MCF 10A (cell line): ENCODE measurements around the gene HMGB3. TPM values are rescaled to one million over a fixed set of nuclear protein-coding genes. Genes with fewer than 3 reads are reported as not detected.
"Not testable (repeated sequence)": the region's sequence is repeated elsewhere in the genome, so short reads cannot be mapped to it uniquely, and the experiment has no call there.

Experiments used
- BruUV-seq: library from RNA; stranded (reverse); fragments of 400-500 nt; replicated peaks from 2 replicates; lab custom pipeline; 2021; lab: Mats Ljungman, UMichigan
- CTCF ChIA-PET: fragments of 300-600 bp; sonication (Branson Sonifier 250); formaldehyde crosslinking; extraction: SDS; loops from one replicate; lab custom pipeline; 2021; ENCODE audit warnings: antibody characterized with exemption, inconsistent platforms; lab: Yijun Ruan, JAX
- POLR2A ChIA-PET: fragments of 300-600, 350-650 bp; sonication (Branson Sonifier 250); formaldehyde crosslinking; extraction: SDS; loops from one replicate; lab custom pipeline; 2020; ENCODE audit warnings: antibody characterized with exemption, inconsistent platforms; lab: Yijun Ruan, JAX
- DNase-seq: peaks from one replicate; pipeline ENCODE4 v3.0.0-alpha.2; 2018; ENCODE audit not compliant: unreplicated experiment
- H3K27ac Mint-ChIP-seq: one replicate; pipeline ENCODE4 v1.8.0; 2022; ENCODE audit warnings: mild to moderate bottlenecking, low read depth, mixed read lengths; ENCODE audit not compliant: unreplicated experiment
- H3K27me3 Mint-ChIP-seq: one replicate; pipeline ENCODE4 v1.8.0; 2022; ENCODE audit warnings: mixed read lengths; ENCODE audit not compliant: insufficient read depth, unreplicated experiment
- H3K36me3 Mint-ChIP-seq: one replicate; pipeline ENCODE4 v1.8.0; 2022; ENCODE audit warnings: mild to moderate bottlenecking, moderate library complexity, mixed read lengths; ENCODE audit not compliant: insufficient read depth, unreplicated experiment
- H3K4me1 Mint-ChIP-seq: one replicate; pipeline ENCODE4 v1.8.0; 2022; ENCODE audit warnings: mixed read lengths; ENCODE audit not compliant: insufficient read depth, unreplicated experiment
- H3K4me3 Mint-ChIP-seq: one replicate; pipeline ENCODE4 v1.8.0; 2022; ENCODE audit warnings: mild to moderate bottlenecking, moderate library complexity, mixed read lengths; ENCODE audit not compliant: unreplicated experiment
- H3K9me3 Mint-ChIP-seq: one replicate; pipeline ENCODE4 v1.8.0; 2022; ENCODE audit warnings: mixed read lengths; ENCODE audit not compliant: unreplicated experiment
- intact Hi-C: fragments of 100-400 bp; cut with micrococcal nuclease; formaldehyde crosslinking; loops from 2 replicates; pipeline ENCODE4 v1.14.1; 2022
- total RNA-seq: library from RNA; stranded (reverse); gene quantifications from 2 replicates; pipeline ENCODE4 v1.2.3, GENCODE V29; 2022
- TF ChIP-seq, protein P1 (sequence below): fragments of 200-600 bp; IDR thresholded peaks from one replicate; pipeline ENCODE4 v1.8.0; 2022; ENCODE audit warnings: antibody characterized with exemption, mild to moderate bottlenecking; ENCODE audit not compliant: unreplicated experiment

The HMGB3 gene
- total RNA-seq, 1 experiment from 2014 or later, result 75.3 TPM

DNA sequence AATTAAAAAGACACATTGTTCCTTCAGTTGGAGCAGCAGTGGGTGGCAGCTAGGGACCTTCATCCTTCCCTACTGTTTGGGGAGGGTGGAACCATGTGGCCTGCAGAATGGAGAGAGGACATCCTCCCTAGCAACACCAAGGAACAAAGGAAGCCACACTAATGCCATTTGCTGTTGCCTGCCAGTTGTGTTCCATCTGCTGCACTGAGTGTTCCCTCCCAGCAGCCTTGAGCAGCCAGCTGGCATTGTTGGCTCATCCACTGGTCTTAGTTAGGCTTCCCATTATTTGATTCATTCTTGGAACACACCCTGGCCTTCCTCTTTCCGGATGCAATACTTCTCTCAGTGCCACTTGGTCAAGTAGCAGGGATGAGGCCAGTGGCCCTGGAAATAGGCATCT, 25.0 kb upstream of the HMGB3 start:
- DNase-seq, result no peak
- Mint-ChIP-seq H3K4me1 (no peaks in the 10 kb centered on the region), H3K36me3 (no peaks in the 10 kb centered on the region), H3K27ac (no peak overlapping the region), H3K4me3 (no peak overlapping the region), H3K9me3 (peaks cover 17% of the 10 kb centered on the region), H3K27me3 (no peaks in the 10 kb centered on the region)
- BruUV-seq, result no TSS peak
- intact Hi-C loops, result no loop called here
- CTCF ChIA-PET, result no interaction called here
- POLR2A ChIA-PET, result no interaction called here
- TF ChIP-seq, protein P1, sequence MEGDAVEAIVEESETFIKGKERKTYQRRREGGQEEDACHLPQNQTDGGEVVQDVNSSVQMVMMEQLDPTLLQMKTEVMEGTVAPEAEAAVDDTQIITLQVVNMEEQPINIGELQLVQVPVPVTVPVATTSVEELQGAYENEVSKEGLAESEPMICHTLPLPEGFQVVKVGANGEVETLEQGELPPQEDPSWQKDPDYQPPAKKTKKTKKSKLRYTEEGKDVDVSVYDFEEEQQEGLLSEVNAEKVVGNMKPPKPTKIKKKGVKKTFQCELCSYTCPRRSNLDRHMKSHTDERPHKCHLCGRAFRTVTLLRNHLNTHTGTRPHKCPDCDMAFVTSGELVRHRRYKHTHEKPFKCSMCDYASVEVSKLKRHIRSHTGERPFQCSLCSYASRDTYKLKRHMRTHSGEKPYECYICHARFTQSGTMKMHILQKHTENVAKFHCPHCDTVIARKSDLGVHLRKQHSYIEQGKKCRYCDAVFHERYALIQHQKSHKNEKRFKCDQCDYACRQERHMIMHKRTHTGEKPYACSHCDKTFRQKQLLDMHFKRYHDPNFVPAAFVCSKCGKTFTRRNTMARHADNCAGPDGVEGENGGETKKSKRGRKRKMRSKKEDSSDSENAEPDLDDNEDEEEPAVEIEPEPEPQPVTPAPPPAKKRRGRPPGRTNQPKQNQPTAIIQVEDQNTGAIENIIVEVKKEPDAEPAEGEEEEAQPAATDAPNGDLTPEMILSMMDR, result no peak

GRCh38 chrX:150959557-150959956, 23.6 kb upstream of the HMGB3 start:
- Mint-ChIP-seq H3K27me3 (no peaks in the 10 kb centered on the region), H3K27ac (no peak overlapping the region), H3K4me3 (no peak overlapping the region), H3K9me3 (peaks cover 17% of the 10 kb centered on the region), H3K4me1 (no peaks in the 10 kb centered on the region), H3K36me3 (no peaks in the 10 kb centered on the region)
- DNase-seq, result no peak
- intact Hi-C loops, result no loop called here
- TF ChIP-seq, protein P1, result no peak
- ChIA-PET CTCF (no interaction called here), POLR2A (no interaction called here)
- BruUV-seq, result no TSS peak

GRCh38 chrX:150961631-150962030, 21.5 kb upstream of the HMGB3 start:
- H3K36me3 Mint-ChIP-seq, result no peaks in the 10 kb centered on the region
- no peaks in the 10 kb centered on the region for H3K27me3 Mint-ChIP-seq
- peaks cover 1% of the 10 kb centered on the region for H3K9me3 Mint-ChIP-seq
- intact Hi-C loops, result no loop called here
- no TSS peak for BruUV-seq
- DNase-seq, result no peak
- TF ChIP-seq, protein P1, result no peak
- no peaks in the 10 kb centered on the region for H3K4me1 Mint-ChIP-seq
- no peak overlapping the region for H3K4me3 Mint-ChIP-seq
- H3K27ac Mint-ChIP-seq, result no peak overlapping the region
- ChIA-PET CTCF (no interaction called here), POLR2A (no interaction called here)

DNA sequence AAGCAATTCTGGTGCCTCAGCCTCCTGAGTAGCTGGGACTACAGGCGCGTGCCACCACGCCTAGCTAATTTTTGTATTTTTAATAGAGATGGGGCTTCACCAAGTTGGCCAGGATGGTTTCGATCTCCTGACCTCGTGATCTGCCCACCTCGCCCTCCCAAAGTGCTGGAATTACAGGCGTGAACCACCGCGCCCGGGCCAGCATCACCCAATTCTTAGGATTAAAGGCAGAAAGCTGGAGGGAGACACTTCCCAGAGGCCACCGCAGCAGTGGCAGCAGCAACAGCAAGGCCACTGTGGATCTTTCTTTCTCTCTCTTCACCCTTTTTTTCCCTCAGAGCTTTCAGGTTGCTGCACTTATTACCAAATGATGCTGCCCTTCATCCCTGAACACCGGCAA, 18.7 kb upstream of the HMGB3 start:
- H3K4me3 Mint-ChIP-seq, BruUV-seq, H3K9me3 Mint-ChIP-seq, intact Hi-C loops, DNase-seq, H3K27ac Mint-ChIP-seq, H3K27me3 Mint-ChIP-seq, H3K36me3 Mint-ChIP-seq, H3K4me1 Mint-ChIP-seq: not testable (repeated sequence)
- ChIA-PET CTCF (interaction anchor here (1.0 to 1.1 kb wide), 2 partner anchors 25 to 144 kb away, joined by 3 read pairs; no protein-coding TSS in a partner anchor), POLR2A (interaction anchor here (0.7 kb wide), 1 partner anchor 125 kb away, joined by 3 read pairs; no protein-coding TSS in a partner anchor)

DNA sequence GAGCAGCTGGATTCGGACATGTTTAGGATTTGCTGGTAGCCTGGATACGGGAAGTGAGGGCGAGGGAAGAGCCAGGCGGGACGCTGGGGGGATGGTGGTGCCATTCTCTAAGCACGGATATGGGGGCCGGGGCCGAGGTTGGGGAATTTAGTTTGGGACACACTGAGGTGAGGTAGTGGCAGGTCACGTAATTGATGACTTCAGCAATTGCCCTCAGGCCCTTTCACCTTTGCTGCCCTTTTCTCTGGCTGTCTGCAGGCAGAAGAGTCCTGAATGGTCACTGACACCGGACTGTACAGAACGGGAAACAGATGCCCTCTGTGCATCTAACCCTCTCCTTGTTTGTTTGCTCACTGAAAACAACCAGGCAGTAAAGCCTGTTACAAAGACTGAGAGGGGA, 16.9 kb upstream of the HMGB3 start:
- Mint-ChIP-seq H3K27ac (no peak overlapping the region), H3K36me3 (no peaks in the 10 kb centered on the region), H3K27me3 (no peaks in the 10 kb centered on the region), H3K4me3 (no peak overlapping the region), H3K4me1 (no peaks in the 10 kb centered on the region), H3K9me3 (peaks cover 8% of the 10 kb centered on the region)
- POLR2A ChIA-PET, result no interaction called here
- BruUV-seq, result no TSS peak
- intact Hi-C loops, result no loop called here
- CTCF ChIA-PET, result no interaction called here
- TF ChIP-seq, protein P1, result no peak
- DNase-seq, result no peak
